Spleen (tissue), 11 donors: Measurements from ENCODE around the gene TMEM125. TPM values are rescaled to one million over a fixed set of nuclear protein-coding genes. Genes with fewer than 3 reads are reported as not detected.

Experiments used
- DNase-seq: peaks from one replicate; pipeline ENCODE4 v3.0.0-alpha.2; 2020
- H3K27ac ChIP-seq, 8 donors: fragments of 200-600 bp; sonication (generic) in 7 of 8; 1 replicate in 4 of 8; 2 replicates in 4 of 8; pipeline versions ENCODE4 v1.5.0 to v1.8.0; 2016 to 2021; ENCODE audit warnings: inconsistent platforms in 4 of 8, mild to moderate bottlenecking in 4 of 8, moderate library complexity in 1 of 8
- H3K27me3 ChIP-seq, 7 donors: fragments of 200-600 bp; sonication (generic) in 6 of 7; replicated peaks in 1 of 7; 1 replicate in 4 of 7; 2 replicates in 3 of 7; pipeline versions ENCODE4 v1.5.0 to v1.8.0; 2016 to 2021; ENCODE audit warnings: inconsistent platforms in 3 of 7, mild to moderate bottlenecking in 1 of 7
- H3K36me3 ChIP-seq, 6 donors: fragments of 200-600 bp; sonication (generic) in 5 of 6; 1 replicate in 4 of 6; 2 replicates in 2 of 6; pipeline versions ENCODE4 v1.5.0 to v1.8.0; 2016 to 2021; ENCODE audit warnings: inconsistent platforms in 2 of 6
- H3K4me1 ChIP-seq, 6 donors: fragments of 200-600 bp; sonication (generic) in 5 of 6; 1 replicate in 3 of 6; 2 replicates in 3 of 6; pipeline versions ENCODE4 v1.5.0 to v1.8.0; 2016 to 2021; ENCODE audit warnings: inconsistent platforms in 3 of 6
- H3K4me3 ChIP-seq, 8 donors: fragments of 200-600 bp; sonication (generic) in 7 of 8; 1 replicate in 4 of 8; 2 replicates in 4 of 8; pipeline versions ENCODE4 v1.5.0 to v1.8.0; 2016 to 2021; ENCODE audit warnings: inconsistent platforms in 4 of 8, mild to moderate bottlenecking in 4 of 8, moderate library complexity in 2 of 8
- H3K9me3 ChIP-seq, 8 donors: fragments of 200-600 bp; sonication (generic) in 7 of 8; 1 replicate in 4 of 8; 2 replicates in 4 of 8; pipeline versions ENCODE4 v1.5.0 to v1.8.0; 2016 to 2021; ENCODE audit warnings: inconsistent platforms in 4 of 8
- POLR2A ChIP-seq, 3 donors: fragments of 450-650 bp; IDR thresholded peaks; one replicate each; pipeline ENCODE4 v1.5.1; 2017; ENCODE audit warnings: antibody characterized with exemption in 3 of 3, mild to moderate bottlenecking in 1 of 3
- POLR2AphosphoS5 ChIP-seq, 3 donors: sonication (generic); formaldehyde crosslinking; IDR thresholded peaks; one replicate each; pipeline ENCODE4 v1.5.1; 2017; ENCODE audit warnings: antibody characterized with exemption in 3 of 3
- WGBS, 5 donors: extraction: QIAGEN DNeasy Blood & Tissue Kit in 3 of 5; methylation state at CpG; one replicate each; pipeline versions ENCODE4 v1.1.5 to v1.1.7; 2013 to 2018; 5-methylcytosine and 5-hydroxymethylcytosine counted together
- intact Hi-C: fragments of 100-400 bp; cut with DNase I; formaldehyde crosslinking; loops from one replicate; pipeline ENCODE4 v1.15.0; 2023; ENCODE audit warnings: low total_unique reads
- polyA plus RNA-seq, 3 donors: library from polyadenylated mRNA; stranded (reverse); fragments of 200-250 nt; gene quantifications; one replicate each; pipeline ENCODE4 v1.2.1, GENCODE V29; 2013
- total RNA-seq, 7 donors: library from RNA; depleted of rRNA in 3 of 7; stranded (reverse); fragments of >200 nt in 3 of 7; fragmentation: NEBNext Ultra II Directional in 4 of 7; extraction: Animal tissue kit (Norgen Biotek cat#: 25700) in 4 of 7; gene quantifications; one replicate each; pipeline versions ENCODE4 v1.1.0 to v1.2.1, GENCODE V29; 2016 to 2021
- TF ChIP-seq, protein P1 (sequence below), 11 experiments: fragments of 200-600 bp in 7 of 11; fragments of 450-650 bp in 4 of 11; sonication (generic) in 4 of 11; IDR thresholded peaks in 8 of 11; conservative IDR thresholded peaks in 3 of 11; 1 replicate in 7 of 11; 2 replicates in 4 of 11; pipeline versions ENCODE4 v1.4.0 to v1.8.0; 2016 to 2021; ENCODE audit warnings: antibody characterized with exemption in 11 of 11, inconsistent platforms in 4 of 11, mild to moderate bottlenecking in 1 of 11
- donor health status: healthy with polysubstance abuse.
- donor health status: DM: no; HTN: no; CAD: no; lungs with moderate emphysema.
- donor health status: DM: no; HTN: no; CAD: no.
- donor health status: Bipolar disorder and iron deficiency.
- donor health status: healthy.
- donor health status: DM: no; HTN: no; CAD: no.
- donor health status: DM: yes; HTN: yes; CAD: no.

TMEM125 gene
- total and polyA plus RNA-seq, 10 donors, result 0.05 to 0.06 TPM; not detected in 8

DNA sequence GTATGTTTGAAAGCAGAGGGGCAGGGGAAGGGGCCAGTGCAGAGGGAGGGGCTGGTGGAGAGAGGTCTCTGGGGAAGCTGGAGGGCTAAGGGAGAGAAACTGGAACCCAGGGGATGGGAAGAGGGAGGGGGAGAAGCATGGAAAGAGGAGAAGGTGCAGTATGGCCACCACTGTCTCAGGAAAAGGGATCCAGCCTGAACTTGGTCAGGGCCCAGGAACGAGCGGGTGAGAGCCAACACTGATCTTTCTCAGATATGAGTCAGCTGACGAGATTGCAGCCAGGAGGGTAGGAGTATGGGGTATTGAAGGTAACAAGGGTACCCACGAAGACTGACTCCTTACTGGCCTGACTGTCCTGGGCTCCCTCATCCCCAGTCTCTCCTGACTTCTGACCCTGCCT, 49.0 kb downstream of the TMEM125 start:
- peaks cover 0 to 7% (median 0%) of the 10 kb centered on the region in 6 donors for H3K4me1 ChIP-seq
- no peak for TF ChIP-seq POLR2A (IDR thresholded peaks at IDR 0.05)
- TF ChIP-seq, protein P1, sequence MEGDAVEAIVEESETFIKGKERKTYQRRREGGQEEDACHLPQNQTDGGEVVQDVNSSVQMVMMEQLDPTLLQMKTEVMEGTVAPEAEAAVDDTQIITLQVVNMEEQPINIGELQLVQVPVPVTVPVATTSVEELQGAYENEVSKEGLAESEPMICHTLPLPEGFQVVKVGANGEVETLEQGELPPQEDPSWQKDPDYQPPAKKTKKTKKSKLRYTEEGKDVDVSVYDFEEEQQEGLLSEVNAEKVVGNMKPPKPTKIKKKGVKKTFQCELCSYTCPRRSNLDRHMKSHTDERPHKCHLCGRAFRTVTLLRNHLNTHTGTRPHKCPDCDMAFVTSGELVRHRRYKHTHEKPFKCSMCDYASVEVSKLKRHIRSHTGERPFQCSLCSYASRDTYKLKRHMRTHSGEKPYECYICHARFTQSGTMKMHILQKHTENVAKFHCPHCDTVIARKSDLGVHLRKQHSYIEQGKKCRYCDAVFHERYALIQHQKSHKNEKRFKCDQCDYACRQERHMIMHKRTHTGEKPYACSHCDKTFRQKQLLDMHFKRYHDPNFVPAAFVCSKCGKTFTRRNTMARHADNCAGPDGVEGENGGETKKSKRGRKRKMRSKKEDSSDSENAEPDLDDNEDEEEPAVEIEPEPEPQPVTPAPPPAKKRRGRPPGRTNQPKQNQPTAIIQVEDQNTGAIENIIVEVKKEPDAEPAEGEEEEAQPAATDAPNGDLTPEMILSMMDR (IDR thresholded peaks at IDR 0.05 in 8 of 11, conservative IDR thresholded peaks at IDR 0.05 in 3 of 11), result no peak
- TF ChIP-seq POLR2AphosphoS5 (IDR thresholded peaks at IDR 0.05), result no peak
- H3K4me3 ChIP-seq, result no peak overlapping the region
- no peaks in the 10 kb centered on the region for H3K9me3 ChIP-seq
- 78 to 92% (median 85%) methylated on average over 4 of the region's 4 CpGs for WGBS, 5 donors
- H3K27ac ChIP-seq, result no peak overlapping the region
- H3K27me3 ChIP-seq, result no peaks in the 10 kb centered on the region
- intact Hi-C loops, result no loop called here
- DNase-seq, result no peak
- peaks cover 0 to 68% (median 8%) of the 10 kb centered on the region in 6 donors for H3K36me3 ChIP-seq

DNA sequence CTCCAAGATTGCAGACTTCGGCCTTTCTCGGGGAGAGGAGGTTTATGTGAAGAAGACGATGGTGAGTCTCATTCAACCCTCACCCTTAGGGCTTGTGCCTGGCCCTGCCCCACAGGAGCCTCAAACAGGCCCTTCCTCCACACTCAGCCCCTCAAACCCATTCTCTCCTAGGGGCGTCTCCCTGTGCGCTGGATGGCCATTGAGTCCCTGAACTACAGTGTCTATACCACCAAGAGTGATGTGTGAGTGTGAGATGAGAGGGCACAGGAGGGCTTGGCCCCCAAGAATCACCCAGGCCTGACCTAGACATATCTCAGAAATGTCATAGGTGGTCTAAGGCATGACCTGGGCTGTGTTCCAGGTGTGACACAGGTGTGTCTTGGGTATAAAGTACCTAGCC, 49.5 kb downstream of the TMEM125 start:
- DNase-seq, result no peak

DNA sequence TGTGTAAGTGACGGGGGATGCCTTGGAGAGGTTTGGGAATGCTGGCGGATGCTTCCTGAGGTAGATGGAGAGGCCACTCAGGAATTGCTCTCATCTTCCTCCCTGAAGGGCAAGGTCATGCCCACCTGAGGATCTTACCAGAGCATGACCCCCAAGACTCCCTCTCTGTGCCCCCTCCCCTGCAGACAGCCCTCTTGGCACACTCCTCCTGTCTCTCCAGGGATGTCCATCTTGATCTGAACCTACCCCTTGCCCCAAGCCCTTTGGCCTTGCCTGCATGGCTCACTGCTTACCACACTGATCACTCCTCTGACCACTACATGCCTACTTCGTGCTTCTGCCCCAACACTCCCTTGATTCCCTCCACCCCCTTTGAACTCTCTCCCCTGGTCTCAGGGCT, 50.0 kb downstream of the TMEM125 start:
- Histone ChIP-seq H3K4me1 (peaks cover 0 to 7% (median 0%) of the 10 kb centered on the region in 6 donors), H3K27me3 (no peaks in the 10 kb centered on the region), H3K36me3 (peaks cover 0 to 68% (median 11%) of the 10 kb centered on the region in 6 donors), H3K9me3 (peaks cover 0 to 8% (median 5%) of the 10 kb centered on the region in 8 donors), H3K4me3 (no peak overlapping the region), H3K27ac (no peak overlapping the region)
- no peak for DNase-seq
- intact Hi-C loops, result no loop called here
- no peak for TF ChIP-seq POLR2AphosphoS5 (IDR thresholded peaks at IDR 0.05)
- TF ChIP-seq POLR2A (IDR thresholded peaks at IDR 0.05), result no peak
- TF ChIP-seq, protein P1 (IDR thresholded peaks at IDR 0.05 in 8 of 11, conservative IDR thresholded peaks at IDR 0.05 in 3 of 11), result no peak
- WGBS, 5 donors, result 67 to 100% (median 92%) methylated on average over 2 to 3 of the region's 3 CpGs

More for the DNA sequence above, 49.5 kb downstream of the TMEM125 start:
- peaks cover 0 to 7% (median 0%) of the 10 kb centered on the region in 6 donors for H3K4me1 ChIP-seq
- H3K27ac ChIP-seq, result no peak overlapping the region
- H3K36me3 ChIP-seq, result peaks cover 0 to 68% (median 10%) of the 10 kb centered on the region in 6 donors
- no peaks in the 10 kb centered on the region for H3K27me3 ChIP-seq
- no peak overlapping the region for H3K4me3 ChIP-seq
- TF ChIP-seq, protein P1 (IDR thresholded peaks at IDR 0.05 in 8 of 11, conservative IDR thresholded peaks at IDR 0.05 in 3 of 11), result no peak
- TF ChIP-seq POLR2AphosphoS5 (IDR thresholded peaks at IDR 0.05) (no peak), POLR2A (IDR thresholded peaks at IDR 0.05) (no peak)
- WGBS, 5 donors, result 83 to 100% (median 98%) methylated on average over 4 to 5 of the region's 5 CpGs
- peaks cover 0 to 3% (median under 1%) of the 10 kb centered on the region in 8 donors for H3K9me3 ChIP-seq
- intact Hi-C loops, result no loop called here

DNA sequence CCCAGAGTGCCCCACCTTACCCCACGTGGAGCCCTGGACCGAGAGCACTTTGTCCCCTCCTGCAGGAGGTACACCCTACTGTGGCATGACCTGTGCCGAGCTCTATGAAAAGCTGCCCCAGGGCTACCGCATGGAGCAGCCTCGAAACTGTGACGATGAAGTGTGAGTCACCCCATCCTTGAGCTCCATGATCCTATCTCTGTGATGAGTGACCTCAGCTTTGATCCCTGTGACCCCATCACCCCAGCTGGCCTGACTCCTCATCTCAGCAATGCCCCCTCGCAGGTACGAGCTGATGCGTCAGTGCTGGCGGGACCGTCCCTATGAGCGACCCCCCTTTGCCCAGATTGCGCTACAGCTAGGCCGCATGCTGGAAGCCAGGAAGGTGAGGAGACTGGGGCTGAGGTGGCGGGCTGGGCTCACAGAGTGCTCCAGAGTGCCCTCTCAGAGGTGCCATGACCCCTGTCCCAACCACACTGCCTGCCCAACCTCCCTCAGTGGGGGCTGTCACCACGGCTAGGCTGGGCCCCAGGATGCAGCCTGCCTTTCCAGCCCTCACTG, 51.6 kb downstream of the TMEM125 start:
- intact Hi-C loops, result no loop called here
- no peak for DNase-seq
- 86 to 97% (median 94%) methylated on average over 10 to 16 of the region's 16 CpGs for WGBS, 5 donors

More for the DNA sequence above, 51.6 kb downstream of the TMEM125 start:
- Histone ChIP-seq H3K27me3 (no peaks in the 10 kb centered on the region), H3K27ac (no peak overlapping the region), H3K9me3 (peaks cover 0 to 23% (median 21%) of the 10 kb centered on the region in 8 donors), H3K4me1 (peaks cover 0 to under 1% (median 0%) of the 10 kb centered on the region in 6 donors), H3K36me3 (peaks cover 0 to 74% (median 11%) of the 10 kb centered on the region in 6 donors), H3K4me3 (no peak overlapping the region)
- TF ChIP-seq, protein P1 (IDR thresholded peaks at IDR 0.05 in 8 of 11, conservative IDR thresholded peaks at IDR 0.05 in 3 of 11), result no peak
- no peak for TF ChIP-seq POLR2AphosphoS5 (IDR thresholded peaks at IDR 0.05)
- no peak for TF ChIP-seq POLR2A (IDR thresholded peaks at IDR 0.05)
